ENCODE data around the gene SLC25A46.
"Not testable (repeated sequence)": the region's sequence is repeated elsewhere in the genome, so short reads cannot be mapped to it uniquely, and the experiment has no call there.

SLC25A46 gene

DNA sequence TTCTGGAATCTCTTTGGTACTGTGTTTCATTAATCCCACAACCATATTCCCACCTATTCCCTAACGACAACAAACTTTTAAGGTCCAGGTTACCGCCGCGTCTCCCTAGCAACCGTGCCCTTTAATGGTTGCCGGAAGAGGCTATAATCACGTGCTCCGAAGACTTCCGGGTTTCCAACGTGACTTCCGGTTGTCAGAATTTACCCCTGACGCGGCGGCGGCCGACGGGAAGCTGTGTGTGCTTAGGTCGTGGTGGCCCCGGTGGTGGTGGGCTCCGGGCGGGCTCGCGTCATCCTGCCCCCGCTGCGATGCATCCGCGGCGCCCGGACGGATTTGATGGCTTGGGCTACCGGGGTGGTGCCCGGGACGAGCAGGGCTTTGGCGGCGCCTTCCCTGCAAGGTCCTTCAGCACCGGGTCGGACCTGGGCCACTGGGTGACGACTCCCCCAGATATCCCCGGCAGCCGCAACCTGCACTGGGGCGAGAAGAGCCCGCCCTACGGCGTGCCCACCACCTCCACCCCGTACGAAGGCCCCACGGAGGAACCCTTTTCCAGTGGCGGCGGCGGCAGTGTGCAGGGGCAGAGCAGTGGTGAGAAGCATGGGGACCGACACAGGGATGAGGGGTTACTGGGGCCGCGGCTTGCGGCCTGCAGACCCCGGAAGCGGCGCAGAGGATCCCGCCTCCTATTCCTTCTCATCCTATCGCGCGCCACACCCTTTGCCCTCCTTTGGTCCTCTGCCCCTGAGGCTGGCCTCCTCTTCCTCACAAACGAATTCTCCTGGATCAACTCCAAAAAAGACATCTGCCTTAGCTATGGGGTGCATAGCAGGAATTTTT lies at the start of gene SLC25A46:
Gene SLC25A46 (plus strand): TSS at position 196 of the 840 bp plus-strand sequence. CDS start 113 bp downstream, at position 309.
- peak; percentile 81 for DNase-seq

DNA sequence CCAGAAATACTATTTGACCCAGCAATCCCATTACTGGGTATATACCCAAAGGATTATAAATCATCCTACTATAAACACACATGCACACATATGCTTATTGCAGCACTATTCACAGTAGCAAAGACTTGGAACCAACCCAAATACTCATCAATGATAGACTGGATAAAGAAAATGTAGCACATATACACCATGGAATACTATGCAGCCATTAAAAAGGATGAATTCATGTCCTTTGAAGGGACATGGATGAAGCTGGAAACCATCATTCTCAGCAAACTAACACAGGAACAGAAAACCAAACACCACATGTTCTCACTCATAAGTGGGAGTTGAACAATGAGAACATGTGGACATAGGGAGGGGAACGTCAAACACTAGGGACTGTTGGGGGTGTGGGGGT lies 48.2 kb upstream of the SLC25A46 start:
- not testable (repeated sequence) for DNase-seq

DNA sequence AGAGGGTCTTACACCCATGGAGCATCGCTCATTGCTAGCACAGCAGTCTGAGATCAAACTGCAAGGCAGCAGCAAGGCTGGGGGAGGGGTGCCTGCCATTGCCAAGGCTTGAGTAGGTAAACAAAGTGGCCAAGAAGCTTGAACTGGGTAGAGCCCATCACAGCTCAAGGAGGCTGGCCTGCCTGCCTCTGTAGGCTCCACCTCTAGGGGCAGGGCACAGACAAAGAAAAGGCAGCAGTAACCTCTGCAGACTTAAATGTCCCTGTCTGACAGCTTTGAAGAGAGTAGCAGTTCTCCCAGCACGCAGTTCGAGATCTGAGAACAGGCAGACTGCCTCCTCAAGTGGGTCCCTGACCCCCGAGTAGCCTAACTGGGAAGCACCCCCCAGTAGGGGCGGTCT lies 46.1 kb upstream of the SLC25A46 start:
- not testable (repeated sequence) for DNase-seq

GRCh38 chr5:110702300-110702699 lies 36.5 kb upstream of the SLC25A46 start:
- DNase-seq, result no peak

DNA sequence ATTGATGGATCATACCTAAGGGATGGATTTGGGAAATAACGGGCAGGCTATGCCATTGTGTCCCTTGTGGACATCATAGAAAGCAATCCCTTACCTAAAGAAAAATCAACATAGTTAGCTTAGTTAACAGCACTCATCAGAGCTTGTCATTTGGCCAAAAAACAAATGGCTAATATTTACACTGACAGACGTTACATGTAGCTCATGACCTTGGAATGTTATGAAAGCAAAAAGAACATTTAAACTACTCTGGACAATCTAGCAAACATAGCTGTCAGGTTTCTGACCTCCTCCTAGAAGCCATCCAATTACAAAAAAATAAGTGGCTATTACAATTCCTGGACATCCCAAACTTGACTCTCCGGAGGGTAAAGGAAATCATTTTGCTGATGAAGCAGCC lies 36.1 kb upstream of the SLC25A46 start:
- no peak for DNase-seq

GRCh38 chr5:110703481-110703880 lies 35.3 kb upstream of the SLC25A46 start:
- DNase-seq, result no peak

DNA sequence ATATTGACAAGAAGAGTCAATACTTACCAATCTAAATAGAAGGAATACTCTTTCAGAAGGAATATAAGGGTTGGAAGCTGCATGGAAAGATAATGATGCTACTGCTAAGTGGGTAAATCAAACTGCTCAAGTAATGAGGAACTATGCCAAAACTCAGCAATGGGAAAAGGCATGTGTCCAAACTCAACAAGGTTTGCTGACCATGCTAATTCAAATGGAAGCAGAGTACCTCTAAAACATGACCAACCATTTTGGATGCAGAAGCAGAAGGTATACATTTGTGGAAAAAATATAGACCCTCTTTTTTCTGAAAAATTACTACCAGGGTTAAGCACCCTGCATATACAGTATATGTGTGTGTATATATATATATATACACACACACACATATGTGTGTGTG lies 33.5 kb upstream of the SLC25A46 start:
- DNase-seq, result no peak

DNA sequence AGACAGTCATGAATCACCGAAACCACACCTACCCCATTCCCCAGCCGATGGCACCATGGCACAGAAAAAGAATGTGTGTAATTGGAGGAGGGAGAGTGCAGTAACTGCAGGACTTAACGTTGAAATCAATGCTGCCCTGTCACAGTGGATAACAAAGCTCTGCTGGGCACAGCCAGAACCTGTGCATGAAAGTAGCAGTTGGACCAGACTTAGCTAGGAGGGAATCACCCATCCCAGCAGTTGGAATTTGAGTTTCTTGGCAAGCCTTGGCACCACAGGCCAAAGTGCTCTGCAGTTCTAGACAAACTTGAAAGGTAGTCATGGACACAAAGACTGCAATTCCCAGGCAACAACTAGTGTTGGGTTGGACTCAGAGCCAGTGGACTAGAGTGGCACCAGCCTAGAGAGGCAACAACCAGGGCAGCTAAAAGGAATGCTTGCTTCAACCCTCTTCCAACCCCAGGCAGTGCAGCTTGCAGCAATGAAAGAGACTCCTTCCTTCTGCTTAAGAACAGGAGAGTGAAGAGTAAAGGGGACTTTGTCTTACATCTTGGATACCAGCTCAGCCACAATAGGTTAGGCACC lies 31.5 kb upstream of the SLC25A46 start:
- no peak for DNase-seq

GRCh38 chr5:110716247-110717245 lies 22.3 kb upstream of the SLC25A46 start:
- no peak for DNase-seq

GRCh38 chr5:110718311-110718710 lies 20.5 kb upstream of the SLC25A46 start:
- DNase-seq, result no peak

GRCh38 chr5:110726249-110727024 lies 12.4 kb upstream of the SLC25A46 start, which contains the start of gene TMEM232:
Gene TMEM232 (minus strand): TSS chr5:110726671. CDS start chr5:110667352, 59,319 bp downstream.
- peak; percentile 73 for DNase-seq

- peak; percentile 21 for DNase-seq
These were observed 11.8 kb upstream of the SLC25A46 start for GRCh38 chr5:110727025-110727314.

DNA sequence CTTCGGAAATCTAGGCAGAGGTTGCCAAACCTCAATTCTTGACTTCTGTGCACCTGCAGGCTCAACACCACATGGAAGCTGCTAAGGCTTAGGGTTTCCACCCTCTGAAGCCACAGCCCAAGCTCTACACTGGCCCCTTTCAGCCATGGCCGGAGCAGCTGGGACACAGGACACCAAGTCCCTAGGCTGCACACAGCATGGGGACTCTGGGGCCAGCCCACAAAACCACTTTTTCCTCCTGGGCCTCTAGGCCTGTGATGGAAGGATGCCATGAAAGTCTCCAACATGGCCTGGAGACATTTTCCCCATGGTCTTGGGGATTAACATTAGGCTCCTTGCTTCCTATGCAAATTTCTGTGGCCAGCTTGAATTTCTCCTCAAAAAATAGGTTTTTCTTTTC lies 7.3 kb upstream of the SLC25A46 start:
- not testable (repeated sequence) for DNase-seq

GRCh38 chr5:110734101-110734500 lies 4.7 kb upstream of the SLC25A46 start:
- DNase-seq, result no peak

- no peak for DNase-seq
These were observed 3.3 kb upstream of the SLC25A46 start for GRCh38 chr5:110735556-110735955.

DNA sequence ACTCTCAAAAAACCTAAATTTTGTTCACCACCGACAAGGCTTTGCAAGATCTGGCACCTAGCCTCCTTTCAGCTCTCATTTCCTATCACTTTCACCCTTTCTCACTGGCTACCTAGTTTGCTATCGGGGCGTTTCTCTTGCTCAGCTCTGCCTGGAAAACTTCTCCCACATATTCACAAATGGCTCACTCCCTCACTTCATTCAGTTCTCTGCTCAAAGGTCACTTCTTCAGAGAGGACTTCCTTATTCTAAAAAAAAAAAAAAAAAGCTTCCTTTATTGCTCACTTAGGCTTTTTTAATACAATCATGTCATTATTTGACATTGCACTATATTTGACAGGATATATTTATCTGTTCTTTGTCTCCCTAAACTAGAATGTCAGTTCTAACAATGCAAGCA lies 2.1 kb upstream of the SLC25A46 start:
- no peak for DNase-seq

GRCh38 chr5:110738503-110738811 lies 350 bp upstream of the SLC25A46 start:
- DNase-seq, result no peak

GRCh38 chr5:110751902-110752762 lies 13.3 kb downstream of the SLC25A46 start:
- DNase-seq, result no peak

DNA sequence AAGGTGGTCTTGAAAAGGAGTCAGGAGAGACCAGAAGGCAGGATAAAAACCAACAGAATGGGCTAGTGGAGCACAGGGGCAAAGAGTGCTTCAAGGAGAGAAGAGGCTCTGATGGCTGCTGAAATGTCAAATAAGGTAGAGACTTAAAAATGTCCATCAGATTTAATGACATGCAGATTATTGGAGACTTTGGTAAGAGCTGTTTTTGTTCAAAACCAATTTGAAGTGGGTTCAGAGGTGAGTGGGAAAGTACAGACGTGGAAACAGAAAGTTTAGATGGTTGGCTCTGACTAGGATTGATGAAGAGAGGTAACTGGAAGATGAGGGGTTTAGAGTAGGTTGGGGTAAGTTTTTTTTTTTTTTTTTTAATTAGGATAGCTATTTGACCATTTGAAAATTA lies 14.1 kb downstream of the SLC25A46 start:
- no peak for DNase-seq

DNA sequence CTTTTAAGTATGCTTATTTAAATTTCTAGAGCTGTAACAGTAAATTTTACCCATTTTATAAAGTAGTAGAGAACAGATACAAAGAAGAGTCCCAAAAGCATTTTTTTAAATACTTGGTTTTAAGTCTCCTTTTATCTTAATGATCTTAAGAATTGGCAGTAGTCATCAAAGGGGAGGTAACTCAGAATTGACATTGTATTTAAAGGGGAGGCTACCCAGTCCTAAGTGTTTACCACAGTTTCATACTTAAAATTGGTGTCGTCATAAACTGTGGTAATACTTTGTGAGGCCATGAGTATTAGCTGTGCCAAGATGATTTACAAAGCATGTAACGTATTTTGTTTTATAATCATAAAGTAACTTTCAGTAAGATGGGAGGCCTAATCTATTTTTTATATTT lies 14.8 kb downstream of the SLC25A46 start:
- no peak for DNase-seq

GRCh38 chr5:110754181-110754580 lies 15.4 kb downstream of the SLC25A46 start:
- DNase-seq, result no peak
